Smooth muscle cell of the pulmonary artery (primary cell): ENCODE measurements around the gene PRSS57. TPM values are rescaled to one million over a fixed set of nuclear protein-coding genes. Genes with fewer than 3 reads are reported as not detected.

ENCODE experiments used
- total RNA-seq: library from RNA; depleted of rRNA; stranded (reverse); fragments of >200 nt; gene quantifications from 2 replicates; pipeline ENCODE4 v1.2.3, GENCODE V29; 2014

The PRSS57 gene
- not detected in 2 replicates for total RNA-seq

DNA sequence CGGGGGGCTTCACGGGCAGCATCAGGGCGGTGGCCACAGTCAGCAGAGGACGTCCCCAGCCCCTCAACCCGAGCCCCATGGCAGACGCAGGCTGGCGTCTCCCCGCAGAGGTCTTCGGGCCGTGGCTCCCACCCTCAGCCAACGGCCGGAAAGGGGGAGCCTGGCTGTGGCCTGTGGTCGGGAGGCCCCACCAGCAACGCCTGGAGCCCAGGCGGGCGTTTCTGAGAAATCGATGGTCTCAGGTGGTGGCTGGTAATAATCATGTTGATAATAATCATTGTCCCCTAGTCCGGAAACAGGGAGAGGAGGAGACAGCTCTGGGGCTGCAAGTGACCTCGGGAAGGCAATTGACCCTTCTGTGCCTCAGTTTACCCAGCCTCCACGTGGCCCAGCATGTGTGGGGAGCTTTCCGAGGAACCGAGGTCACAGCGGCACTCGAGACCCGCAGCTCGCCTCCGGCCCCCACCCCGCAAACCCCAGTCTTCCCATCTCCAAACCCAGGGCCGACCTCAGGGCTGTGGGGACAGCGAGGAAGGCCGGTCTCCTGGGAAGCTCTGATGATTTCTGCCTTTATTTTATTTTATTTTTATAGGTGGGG lies at the start of gene PRSS57:
PRSS57 (minus strand) TSS at position 101 of the 598 bp plus-strand sequence; CDS start at position 79, 22 bp downstream.

DNA sequence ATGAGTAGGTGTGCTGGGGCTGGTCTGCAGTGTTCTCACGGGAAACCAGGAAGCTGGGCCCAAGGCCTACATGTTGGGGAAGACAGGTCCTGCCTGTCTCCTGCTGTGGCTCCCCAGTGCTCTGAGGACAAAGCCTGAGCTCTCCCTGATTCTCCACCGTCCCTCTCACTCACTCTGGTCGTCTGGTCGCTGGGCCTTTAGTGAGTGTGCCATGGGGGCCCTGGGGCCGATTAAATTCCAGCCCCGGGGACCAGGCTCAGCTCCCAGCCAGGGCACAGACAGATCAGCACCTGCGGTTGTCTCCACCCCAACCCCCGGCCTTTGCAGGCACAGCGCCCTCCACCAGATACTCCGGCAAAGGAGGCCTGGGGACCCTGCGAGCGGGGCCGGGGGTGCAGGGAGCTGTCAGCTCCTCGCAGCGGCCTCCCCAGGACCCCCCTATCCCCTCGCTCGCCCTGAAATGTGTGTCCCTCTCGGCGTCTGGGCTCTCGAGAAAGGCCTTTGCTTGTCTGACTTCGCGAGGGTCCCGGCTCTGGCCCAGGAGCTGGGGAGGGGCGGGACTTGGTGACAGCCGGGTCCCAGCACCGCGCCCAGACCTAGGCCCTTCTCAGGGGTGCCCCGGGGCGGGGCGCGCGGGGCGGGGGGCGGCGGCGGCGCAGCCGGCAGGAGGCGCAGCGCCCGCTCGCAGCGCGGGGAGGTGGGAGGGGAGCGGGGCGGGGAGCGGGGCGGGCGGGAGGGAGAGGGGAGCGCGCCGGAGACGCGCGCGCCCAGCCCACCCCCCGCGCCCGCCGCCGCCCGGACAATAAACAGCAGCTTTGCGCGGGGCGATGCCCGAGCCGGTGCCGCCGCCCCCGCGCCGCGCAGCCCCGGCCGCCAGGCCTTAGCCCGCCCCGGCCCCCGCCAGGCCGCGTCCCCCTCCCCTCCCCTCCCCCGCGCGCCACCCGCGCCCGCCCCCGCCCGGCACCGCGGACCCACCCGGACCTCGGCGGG lies 13.2 kb upstream of the PRSS57 start, which contains the start of gene PALM:
PALM (plus strand) TSS at position 782 of the 990 bp plus-strand sequence. CDS start 212 bp downstream, outside the sequence.

DNA sequence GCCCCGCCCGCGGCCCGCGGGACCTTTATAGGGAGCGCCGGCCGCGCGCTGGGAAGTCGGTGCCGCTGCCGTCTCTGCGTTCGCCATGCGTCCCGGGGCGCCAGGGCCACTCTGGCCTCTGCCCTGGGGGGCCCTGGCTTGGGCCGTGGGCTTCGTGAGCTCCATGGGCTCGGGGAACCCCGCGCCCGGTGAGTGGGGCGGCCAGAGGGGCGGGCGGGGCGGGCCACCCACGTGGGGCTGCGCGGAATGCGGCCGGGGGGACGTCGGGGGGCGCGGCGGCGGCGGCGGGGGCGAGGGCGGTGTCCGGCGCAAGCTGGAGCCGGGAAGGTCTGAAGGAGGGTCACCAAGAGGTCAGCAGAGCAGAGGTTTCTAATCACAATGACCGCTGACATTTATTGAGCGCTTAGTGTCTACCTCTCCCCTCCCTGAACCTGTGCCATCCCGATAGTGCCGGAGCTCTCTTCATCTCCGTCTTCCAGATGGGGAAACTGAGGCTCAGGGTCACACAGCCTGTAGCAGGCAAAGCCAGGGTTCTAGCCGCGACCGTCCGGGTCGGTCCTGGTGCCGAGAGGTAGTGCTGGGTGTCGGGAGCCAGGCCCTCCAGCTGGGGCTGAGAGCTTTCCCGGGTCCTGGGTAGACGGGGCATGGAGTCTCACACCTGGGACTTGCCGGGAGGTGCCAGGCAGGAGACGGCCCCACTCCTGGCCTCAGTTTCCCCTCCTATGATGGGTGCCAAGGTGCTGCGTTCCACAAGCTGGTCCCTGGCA lies 18.7 kb downstream of the PRSS57 start, which contains the start of gene FSTL3:
FSTL3 (plus strand) TSS at position 54 of the 767 bp plus-strand sequence; CDS start at position 86, 32 bp downstream.

GRCh38 chr19:662962-663681 lies 32.1 kb downstream of the PRSS57 start, which contains the start of gene RNF126:
TSS of gene RNF126 (minus strand) at chr19:663214. CDS start at chr19:663121, 93 bp downstream.

DNA sequence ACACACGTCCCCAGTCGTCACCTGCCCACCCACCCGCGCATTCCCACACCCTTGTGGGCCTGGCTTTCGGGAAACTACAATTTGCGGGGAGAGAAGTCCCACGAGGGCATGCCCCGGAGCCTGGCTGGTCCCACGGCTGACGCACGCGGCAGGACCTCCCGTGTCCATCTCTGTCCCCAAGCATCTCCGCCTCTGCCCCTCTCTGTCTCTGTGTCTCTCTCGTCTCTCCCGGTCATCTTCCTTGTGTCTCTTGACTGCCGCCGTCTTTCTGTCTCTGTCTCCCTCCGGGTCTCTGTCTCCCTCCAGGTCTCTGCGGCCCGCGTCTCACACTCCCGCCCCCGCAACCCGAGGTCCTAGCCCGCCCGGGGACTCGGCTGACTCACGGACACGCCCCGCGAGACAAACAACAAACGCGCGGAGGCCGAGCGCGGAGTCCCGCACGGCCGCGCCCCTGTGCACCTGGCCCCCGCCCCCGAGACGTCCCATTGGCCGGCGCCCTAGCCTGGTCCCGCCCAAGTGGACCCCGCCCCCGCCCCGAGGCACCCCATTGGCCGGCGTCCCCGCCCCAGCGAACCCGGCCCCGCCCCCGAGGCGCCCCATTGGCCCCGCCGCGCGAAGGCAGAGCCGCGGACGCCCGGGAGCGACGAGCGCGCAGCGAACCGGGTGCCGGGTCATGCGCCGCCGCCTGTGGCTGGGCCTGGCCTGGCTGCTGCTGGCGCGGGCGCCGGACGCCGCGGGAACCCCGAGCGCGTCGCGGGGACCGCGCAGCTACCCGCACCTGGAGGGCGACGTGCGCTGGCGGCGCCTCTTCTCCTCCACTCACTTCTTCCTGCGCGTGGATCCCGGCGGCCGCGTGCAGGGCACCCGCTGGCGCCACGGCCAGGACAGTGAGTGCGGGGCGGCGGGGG lies 55.7 kb downstream of the PRSS57 start, which contains the start of gene FGF22:
FGF22 (plus strand) TSS at position 627 of the 908 bp plus-strand sequence; CDS start at position 674, 47 bp downstream.

Other genes starting within 250 kb of the PRSS57 start
- gene SHC2, start 234.4 kb downstream of the PRSS57 start, total RNA-seq, result 0.33 and 2.4 TPM in 2 replicates
- gene MADCAM1, start 199.0 kb downstream of the PRSS57 start, total RNA-seq, result 0.13 and 0.20 TPM in 2 replicates
- 18.9 and 22.3 TPM in 2 replicates for gene TPGS1, start 188.0 kb downstream of the PRSS57 start, total RNA-seq
- gene CDC34, start 163.7 kb downstream of the PRSS57 start, total RNA-seq, result 51.9 and 64.0 TPM in 2 replicates
- gene GZMM, start 151.4 kb downstream of the PRSS57 start, total RNA-seq, result 0.17 TPM in 1 of 2 replicates, not detected in the other
- 556 and 625 TPM in 2 replicates for gene BSG, start 122.9 kb downstream of the PRSS57 start, total RNA-seq
- gene HCN2, start 105.6 kb downstream of the PRSS57 start, total RNA-seq, result 2.4 and 4.6 TPM in 2 replicates
- 25.8 and 43.3 TPM in 2 replicates for gene POLRMT, start 61.9 kb downstream of the PRSS57 start, total RNA-seq
- gene FGF22, start 55.6 kb downstream of the PRSS57 start, total RNA-seq, result not detected in 2 replicates
- 22.2 and 22.9 TPM in 2 replicates for gene RNF126, start 32.2 kb downstream of the PRSS57 start, total RNA-seq
- 55.3 and 185 TPM in 2 replicates for gene FSTL3, start 19.1 kb downstream of the PRSS57 start, total RNA-seq
- gene PALM, start 13.5 kb upstream of the PRSS57 start, total RNA-seq, result 5.2 and 18.2 TPM in 2 replicates
- gene MISP, start 55.7 kb upstream of the PRSS57 start, total RNA-seq, result 0.10 and 0.13 TPM in 2 replicates
- gene PTBP1, start 102.0 kb upstream of the PRSS57 start, total RNA-seq, result 135 and 172 TPM in 2 replicates
- 0.30 TPM in 1 of 2 replicates, not detected in the other for gene PLPPR3, start 126.5 kb upstream of the PRSS57 start, total RNA-seq
- gene AZU1, start 132.4 kb upstream of the PRSS57 start, total RNA-seq, result 0.07 TPM in 1 of 2 replicates, not detected in the other
- 0.07 TPM in 1 of 2 replicates, not detected in the other for gene PRTN3, start 145.5 kb upstream of the PRSS57 start, total RNA-seq
- 0.13 TPM in 1 of 2 replicates, not detected in the other for gene ELANE, start 156.9 kb upstream of the PRSS57 start, total RNA-seq
- gene CFD, start 164.2 kb upstream of the PRSS57 start, total RNA-seq, result 1.1 and 9.3 TPM in 2 replicates
- 41.2 and 43.0 TPM in 2 replicates for gene MED16, start 197.7 kb upstream of the PRSS57 start, total RNA-seq
- gene RNU6-9, start 198.0 kb upstream of the PRSS57 start, total RNA-seq, result not detected in 2 replicates
- gene R3HDM4, start 217.8 kb upstream of the PRSS57 start, total RNA-seq, result 20.3 and 28.8 TPM in 2 replicates
- gene KISS1R, start 221.9 kb upstream of the PRSS57 start, total RNA-seq, result not detected in 2 replicates
- gene ARID3A, start 230.6 kb upstream of the PRSS57 start, total RNA-seq, result 15.4 and 16.1 TPM in 2 replicates